Thyroid gland (tissue), 4 donors: ENCODE results near the gene UCP2. TPM values are rescaled to one million over a fixed set of nuclear protein-coding genes. Genes with fewer than 3 reads are reported as not detected.

Source experiments
- DNase-seq, 2 donors: peaks; one replicate each; pipeline ENCODE4 v3.0.0-alpha.2; 2019
- H3K27ac ChIP-seq, 3 donors: fragments of 200-600 bp; sonication (generic); 1 replicate in 2 of 3; 2 replicates in 1 of 3; pipeline ENCODE4 v1.5.1; 2016 to 2019; ENCODE audit warnings: mild to moderate bottlenecking in 1 of 3, moderate library complexity in 1 of 3
- H3K27me3 ChIP-seq: fragments of 200-600 bp; sonication (generic); one replicate; pipeline ENCODE4 v1.5.1; 2019
- H3K36me3 ChIP-seq, 2 donors: fragments of 200-600 bp; sonication (generic); one replicate each; pipeline ENCODE4 v1.5.1; 2016 to 2019
- H3K4me1 ChIP-seq, 2 donors: fragments of 200-600 bp; sonication (generic); one replicate each; pipeline ENCODE4 v1.5.1; 2017 to 2019
- H3K4me3 ChIP-seq, 3 donors: fragments of 200-600 bp; sonication (generic); replicated peaks in 1 of 3; 1 replicate in 2 of 3; 2 replicates in 1 of 3; pipeline ENCODE4 v1.5.1; 2016; ENCODE audit warnings: mild to moderate bottlenecking in 1 of 3
- H3K9me3 ChIP-seq: fragments of 200-600 bp; sonication (generic); one replicate; pipeline ENCODE4 v1.5.1; 2017
- CTCF ChIP-seq, 6 experiments: fragments of 200-600 bp in 3 of 6; fragments of 450-650 bp in 3 of 6; sonication (generic) in 3 of 6; IDR thresholded peaks; one replicate each; pipeline ENCODE4 v1.5.1; 2016 to 2019; ENCODE audit warnings: antibody characterized with exemption in 6 of 6, mild to moderate bottlenecking in 2 of 6, inconsistent platforms in 1 of 6, moderate library complexity in 1 of 6
- POLR2A ChIP-seq, 2 donors: fragments of 450-650 bp; IDR thresholded peaks; one replicate each; pipeline ENCODE4 v1.6.1; 2017; ENCODE audit warnings: antibody characterized with exemption in 2 of 2, mild to moderate bottlenecking in 2 of 2, moderate library complexity in 1 of 2
- WGBS, 2 donors: methylation state at CpG; one replicate each; pipeline ENCODE4 v1.1.5; 2017; 5-methylcytosine and 5-hydroxymethylcytosine counted together
- intact Hi-C: fragments of 100-400 bp; cut with DNase I; formaldehyde crosslinking; loops from one replicate; pipeline ENCODE4 v1.15.1; 2023
- total RNA-seq, 4 donors: library from RNA; depleted of rRNA; stranded (reverse); fragments of >200 nt; gene quantifications; one replicate each; pipeline ENCODE4 v1.2.3, GENCODE V29; 2016

Gene UCP2
- total RNA-seq, 4 donors from 2014 or later, result 41.4 to 97.0 (median 52.5) TPM

- Histone ChIP-seq H3K4me3 (no peak within 1 kb of the TSS), H3K27ac (no peak within 1 kb of the TSS), H3K9me3 (no peaks in the 10 kb centered on the region), H3K4me1 (no peaks in the 10 kb centered on the region), H3K27me3 (no peaks in the 10 kb centered on the region), H3K36me3 (no peaks in the 10 kb centered on the region)
- 82 to 91% methylated on average over 12 of the region's 12 CpGs for WGBS, 2 donors
- intact Hi-C loops, result no loop called here
- no peak for DNase-seq
- TF ChIP-seq CTCF (IDR thresholded peaks at IDR 0.05) (no peak), POLR2A (IDR thresholded peaks at IDR 0.05) (no peak)
Observed at GRCh38 chr11:73950869-73951710, 31.6 kb downstream of the UCP2 start, which contains the start of gene DNAJB13. Gene DNAJB13 (plus strand): TSS chr11:73951026. CDS start chr11:73951070, 44 bp downstream.

GRCh38 chr11:73949912-73950311, 32.7 kb downstream of the UCP2 start:
- WGBS, 2 donors, result 88 to 96% methylated on average over 5 of the region's 5 CpGs

DNA sequence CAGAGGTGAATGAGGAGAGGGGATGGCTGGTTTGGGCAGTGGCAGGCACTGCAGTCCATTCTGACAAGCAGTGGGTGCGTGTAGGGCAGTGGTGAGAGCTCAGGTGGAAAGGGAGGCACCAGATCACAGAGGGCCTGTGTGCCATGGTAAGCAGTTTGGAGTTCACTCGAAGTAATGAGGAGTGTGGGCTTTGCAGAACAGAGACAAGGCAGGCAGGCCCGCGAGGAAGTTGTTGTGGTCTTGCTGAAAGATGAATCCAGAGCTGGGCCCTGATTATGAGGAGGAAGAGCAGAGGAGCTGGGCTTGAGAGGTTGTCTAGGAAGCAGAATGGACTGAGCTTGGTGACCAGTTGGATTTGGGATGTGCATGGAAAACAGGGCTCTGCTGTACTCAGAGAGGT, 33.4 kb downstream of the UCP2 start:
- no peaks in the 10 kb centered on the region for H3K27me3 ChIP-seq
- intact Hi-C loops, result no loop called here
- no peaks in the 10 kb centered on the region for H3K4me1 ChIP-seq
- H3K27ac ChIP-seq, result no peak overlapping the region
- H3K36me3 ChIP-seq, result no peaks in the 10 kb centered on the region
- H3K4me3 ChIP-seq, result no peak overlapping the region
- 83 to 88% methylated on average over 4 of the region's 4 CpGs for WGBS, 2 donors
- no peaks in the 10 kb centered on the region for H3K9me3 ChIP-seq
- no peak for DNase-seq
- TF ChIP-seq CTCF (IDR thresholded peaks at IDR 0.05) (no peak), POLR2A (IDR thresholded peaks at IDR 0.05) (no peak)

More at GRCh38 chr11:73949912-73950311, 32.7 kb downstream of the UCP2 start:
- intact Hi-C loops, result no loop called here
- Histone ChIP-seq H3K27ac (no peak overlapping the region), H3K4me1 (no peaks in the 10 kb centered on the region), H3K9me3 (no peaks in the 10 kb centered on the region), H3K27me3 (no peaks in the 10 kb centered on the region), H3K4me3 (no peak overlapping the region), H3K36me3 (no peaks in the 10 kb centered on the region)
- no peak for DNase-seq
- no peak for TF ChIP-seq POLR2A (IDR thresholded peaks at IDR 0.05)
- no peak for TF ChIP-seq CTCF (IDR thresholded peaks at IDR 0.05)

- TF ChIP-seq CTCF (IDR thresholded peaks at IDR 0.05), result no peak
- DNase-seq, result no peak
Observed at GRCh38 chr11:73946798-73947458, 35.7 kb downstream of the UCP2 start.

DNA sequence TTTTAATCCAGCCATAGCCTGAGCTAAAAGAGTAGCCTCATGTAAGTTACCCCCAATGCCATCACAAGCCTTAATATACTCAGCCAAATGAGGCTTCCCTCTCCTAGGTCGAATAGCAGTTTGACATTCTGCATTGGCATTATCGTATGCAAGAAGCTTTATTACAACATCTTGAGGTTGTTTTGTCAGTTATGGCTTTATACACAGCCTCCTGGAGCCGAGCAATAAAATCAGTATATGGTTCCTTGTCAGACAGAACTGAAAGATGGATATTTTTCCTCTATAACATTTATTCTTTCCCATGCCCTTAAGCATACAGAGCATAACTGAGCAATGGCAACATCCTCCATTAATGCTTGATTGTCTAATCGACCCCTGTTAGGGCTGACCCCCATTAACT, 37.2 kb downstream of the UCP2 start:
- H3K27me3 ChIP-seq, result no peaks in the 10 kb centered on the region
- intact Hi-C loops, result no loop called here
- TF ChIP-seq POLR2A (IDR thresholded peaks at IDR 0.05) (no peak), CTCF (IDR thresholded peaks at IDR 0.05) (no peak)
- no peaks in the 10 kb centered on the region for H3K9me3 ChIP-seq
- no peaks in the 10 kb centered on the region for H3K4me1 ChIP-seq
- DNase-seq, result no peak
- WGBS, 2 donors, result 72 to 79% methylated on average over 4 of the region's 4 CpGs
- no peak overlapping the region for H3K27ac ChIP-seq
- H3K4me3 ChIP-seq, result no peak overlapping the region
- no peaks in the 10 kb centered on the region for H3K36me3 ChIP-seq

More at GRCh38 chr11:73946798-73947458, 35.7 kb downstream of the UCP2 start:
- no peak overlapping the region for H3K4me3 ChIP-seq
- intact Hi-C loops, result no loop called here
- 74 to 75% methylated on average over 13 of the region's 13 CpGs for WGBS, 2 donors
- H3K4me1 ChIP-seq, result no peaks in the 10 kb centered on the region
- no peaks in the 10 kb centered on the region for H3K27me3 ChIP-seq
- H3K36me3 ChIP-seq, result no peaks in the 10 kb centered on the region
- H3K9me3 ChIP-seq, result no peaks in the 10 kb centered on the region
- no peak overlapping the region for H3K27ac ChIP-seq
